IPS-15b (cell line): ENCODE data around the gene CDC45.
"Not testable (repeated sequence)": the region's sequence is repeated elsewhere in the genome, so short reads cannot be mapped to it uniquely, and the experiment has no call there.

Experiments
- H3K27me3 ChIP-seq: one replicate; pipeline ENCODE4 v1.6.1; 2013; ENCODE audit warnings: low read length; ENCODE audit not compliant: control insufficient read depth, insufficient read depth
- H3K36me3 ChIP-seq: one replicate; pipeline ENCODE4 v1.6.1; 2013; ENCODE audit warnings: low read length; ENCODE audit not compliant: control insufficient read depth, insufficient read depth
- H3K4me1 ChIP-seq: one replicate; pipeline ENCODE4 v1.6.1; 2013; ENCODE audit warnings: mild to moderate bottlenecking, low read length; ENCODE audit not compliant: control insufficient read depth, insufficient read depth
- H3K4me3 ChIP-seq: one replicate; pipeline ENCODE4 v1.5.1; 2013; ENCODE audit warnings: low read depth, low read length
- H3K9ac ChIP-seq: one replicate; pipeline ENCODE4 v1.6.1; 2013; ENCODE audit warnings: low read depth, mild to moderate bottlenecking, low read length
- H3K9me3 ChIP-seq: one replicate; pipeline ENCODE4 v1.6.1; 2013; ENCODE audit warnings: mild to moderate bottlenecking, low read length; ENCODE audit not compliant: control insufficient read depth, insufficient read depth

Gene CDC45

GRCh38 chr22:19479355-19480172 lies at the start of gene CDC45:
TSS of gene CDC45 (plus strand) at chr22:19479920. CDS start at chr22:19479969, 49 bp downstream.
- no peaks in the 10 kb centered on the region for H3K9me3 ChIP-seq
- H3K4me3 ChIP-seq = peak within 1 kb of the TSS; percentile 95
- peak within 1 kb of the TSS; percentile 95 for H3K9ac ChIP-seq
- peaks cover 17% of the 10 kb centered on the region for H3K36me3 ChIP-seq
- no peaks in the 10 kb centered on the region for H3K4me1 ChIP-seq
- no peaks in the 10 kb centered on the region for H3K27me3 ChIP-seq

GRCh38 chr22:19429950-19430889 lies 49.5 kb upstream of the CDC45 start:
- H3K9ac ChIP-seq = peak overlapping the region; percentile 79
- no peaks in the 10 kb centered on the region for H3K27me3 ChIP-seq
- H3K4me3 ChIP-seq = peak overlapping the region; percentile 86
- H3K36me3 ChIP-seq = peaks cover 7% of the 10 kb centered on the region
- no peaks in the 10 kb centered on the region for H3K9me3 ChIP-seq
- H3K4me1 ChIP-seq = peaks cover 6% of the 10 kb centered on the region

- H3K4me1 ChIP-seq = peaks cover 6% of the 10 kb centered on the region
- H3K36me3 ChIP-seq = peaks cover 7% of the 10 kb centered on the region
- no peaks in the 10 kb centered on the region for H3K27me3 ChIP-seq
- H3K4me3 ChIP-seq = peak overlapping the region; percentile 86
- no peaks in the 10 kb centered on the region for H3K9me3 ChIP-seq
- peak overlapping the region; percentile 79 for H3K9ac ChIP-seq
Measured at GRCh38 chr22:19430890-19431541, 48.7 kb upstream of the CDC45 start.

DNA sequence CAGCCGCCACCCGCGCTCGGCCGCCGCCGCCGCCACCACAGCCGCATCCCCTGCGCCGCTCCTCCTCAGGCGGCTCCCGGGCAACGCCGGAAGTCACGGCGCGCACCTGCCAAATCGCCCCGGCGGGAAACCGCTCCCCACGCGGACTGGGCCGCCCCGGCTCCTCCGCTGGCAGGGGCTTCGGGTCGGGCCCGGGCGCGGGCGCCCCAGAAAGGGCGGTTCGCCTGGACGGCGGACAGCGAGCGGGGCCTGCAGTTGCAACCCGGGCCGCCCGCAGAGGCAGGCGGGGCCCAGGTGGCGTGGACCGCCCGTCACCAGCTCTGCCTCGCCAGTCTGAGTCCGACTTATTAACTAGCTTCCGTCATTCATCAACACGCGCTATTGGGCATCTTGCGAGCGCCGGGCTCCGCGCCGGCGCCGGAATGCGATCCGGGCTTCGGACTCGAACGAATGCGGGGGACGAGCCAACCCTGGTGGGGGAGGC lies 48.0 kb upstream of the CDC45 start, which contains the start of gene HIRA:
Gene HIRA, minus strand, starts transcription at position 85 of the 484 bp plus-strand sequence. CDS start 257 bp downstream, outside the sequence.
- H3K36me3 ChIP-seq = peaks cover 7% of the 10 kb centered on the region
- H3K9ac ChIP-seq = peak within 1 kb of the TSS; percentile 95
- no peaks in the 10 kb centered on the region for H3K9me3 ChIP-seq
- H3K27me3 ChIP-seq = no peaks in the 10 kb centered on the region
- peak within 1 kb of the TSS; percentile 98 for H3K4me3 ChIP-seq
- peaks cover 6% of the 10 kb centered on the region for H3K4me1 ChIP-seq

DNA sequence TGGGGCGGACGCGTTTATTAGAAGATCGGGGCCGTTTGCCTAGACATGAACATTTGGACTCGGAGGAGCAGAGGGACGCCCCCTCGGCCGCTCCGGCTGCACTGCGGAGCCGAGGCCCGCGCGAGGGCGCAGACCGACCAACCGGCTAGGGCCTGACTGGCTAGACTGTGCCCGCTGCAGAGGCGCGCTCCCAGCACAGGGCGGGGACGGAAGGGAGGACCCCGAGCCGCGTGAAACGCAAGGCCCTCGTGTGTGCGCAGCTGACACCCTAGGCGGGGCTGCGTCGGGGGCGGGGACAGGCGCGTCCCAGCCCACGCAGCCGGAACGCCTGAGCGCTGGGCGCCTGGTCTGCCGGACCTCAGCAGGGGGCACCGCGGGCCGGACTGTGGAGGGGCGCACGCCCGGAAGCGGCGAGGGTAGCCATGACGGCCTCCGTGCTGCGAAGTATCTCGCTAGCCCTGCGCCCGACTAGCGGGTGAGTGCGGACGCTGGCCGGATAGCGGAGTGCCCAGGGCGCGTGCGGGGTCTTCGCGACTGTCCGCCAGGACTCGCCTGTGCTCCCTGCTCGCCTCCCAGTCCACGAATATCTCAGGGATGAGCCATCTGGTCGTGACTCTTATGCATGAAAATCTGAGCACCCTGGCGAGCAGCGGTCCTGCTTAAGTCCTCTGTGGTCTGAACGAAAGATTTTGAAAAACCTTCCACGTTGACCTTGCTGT lies 47.4 kb upstream of the CDC45 start, which contains the start of gene MRPL40:
Gene MRPL40, plus strand, starts transcription at position 413 of the 719 bp plus-strand sequence. Its CDS starts 10 bp downstream, at position 423.
- peak within 1 kb of the TSS; percentile 95 for H3K9ac ChIP-seq
- no peaks in the 10 kb centered on the region for H3K27me3 ChIP-seq
- no peaks in the 10 kb centered on the region for H3K9me3 ChIP-seq
- peak within 1 kb of the TSS; percentile 98 for H3K4me3 ChIP-seq
- peaks cover 7% of the 10 kb centered on the region for H3K36me3 ChIP-seq
- H3K4me1 ChIP-seq = peaks cover 6% of the 10 kb centered on the region

DNA sequence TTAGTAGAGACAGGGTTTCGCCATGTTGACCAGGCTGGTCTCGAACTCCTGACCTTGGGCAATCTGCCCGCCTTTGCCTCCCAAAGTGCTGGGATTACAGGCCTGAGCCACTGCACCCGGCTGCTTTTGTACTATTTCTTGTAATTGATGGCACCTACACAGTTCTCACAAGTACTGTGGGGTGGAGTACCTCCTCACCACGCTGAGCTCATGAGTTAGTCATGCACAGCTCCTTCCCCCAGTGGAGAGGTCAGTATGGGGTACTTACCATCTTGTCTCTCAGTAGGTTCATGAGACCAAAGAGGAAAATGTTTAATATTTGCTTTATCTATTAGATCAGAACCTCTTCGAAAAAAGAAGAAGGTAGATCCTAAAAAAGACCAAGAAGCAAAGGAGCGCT lies 45.3 kb upstream of the CDC45 start:
- no peak overlapping the region for H3K9ac ChIP-seq
- peaks cover 6% of the 10 kb centered on the region for H3K4me1 ChIP-seq
- no peaks in the 10 kb centered on the region for H3K27me3 ChIP-seq
- H3K36me3 ChIP-seq = peaks cover 7% of the 10 kb centered on the region
- H3K9me3 ChIP-seq = no peaks in the 10 kb centered on the region
- H3K4me3 ChIP-seq = no peak overlapping the region

DNA sequence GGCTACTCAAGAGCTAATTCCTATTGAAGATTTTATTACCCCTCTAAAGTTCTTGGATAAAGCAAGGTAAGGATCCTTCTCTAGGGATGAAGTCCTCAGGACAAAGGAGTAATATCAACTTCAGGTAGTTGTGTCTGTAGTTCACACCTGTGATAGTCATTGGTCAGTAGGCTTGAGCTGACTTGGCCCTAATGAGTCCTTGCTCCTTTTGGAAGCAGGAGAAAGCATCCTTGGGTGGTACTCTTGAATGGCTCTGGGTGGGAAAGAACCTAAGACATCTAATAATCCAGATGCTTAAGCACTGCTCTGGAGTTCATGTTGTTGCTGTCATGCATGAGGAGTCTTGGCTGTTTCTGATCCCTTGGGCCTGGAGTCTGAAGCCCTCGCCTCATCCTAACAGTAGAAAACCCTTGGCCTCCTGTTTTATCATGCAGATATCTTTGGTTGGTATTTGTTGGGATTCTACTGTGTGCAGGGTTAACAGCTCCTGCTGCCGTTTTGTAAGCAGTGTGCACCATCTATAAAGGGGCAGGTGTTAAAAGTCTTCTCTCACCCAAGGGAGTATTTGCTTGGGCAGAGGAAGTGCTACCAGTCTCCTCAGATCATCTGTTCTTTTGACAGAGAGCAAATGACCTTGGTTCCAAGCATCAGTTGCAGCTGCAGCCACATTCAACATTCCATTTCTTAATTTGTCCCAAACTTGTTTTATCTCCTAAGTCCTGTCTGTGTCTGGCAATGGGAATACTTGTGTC lies 44.7 kb upstream of the CDC45 start:
- H3K4me1 ChIP-seq = peaks cover 4% of the 10 kb centered on the region
- no peaks in the 10 kb centered on the region for H3K9me3 ChIP-seq
- H3K27me3 ChIP-seq = no peaks in the 10 kb centered on the region
- no peak overlapping the region for H3K4me3 ChIP-seq
- H3K36me3 ChIP-seq = peaks cover 7% of the 10 kb centered on the region
- H3K9ac ChIP-seq = no peak overlapping the region

- H3K4me1 ChIP-seq = not testable (repeated sequence)
Measured at GRCh38 chr22:19436444-19437161, 43.1 kb upstream of the CDC45 start.

DNA sequence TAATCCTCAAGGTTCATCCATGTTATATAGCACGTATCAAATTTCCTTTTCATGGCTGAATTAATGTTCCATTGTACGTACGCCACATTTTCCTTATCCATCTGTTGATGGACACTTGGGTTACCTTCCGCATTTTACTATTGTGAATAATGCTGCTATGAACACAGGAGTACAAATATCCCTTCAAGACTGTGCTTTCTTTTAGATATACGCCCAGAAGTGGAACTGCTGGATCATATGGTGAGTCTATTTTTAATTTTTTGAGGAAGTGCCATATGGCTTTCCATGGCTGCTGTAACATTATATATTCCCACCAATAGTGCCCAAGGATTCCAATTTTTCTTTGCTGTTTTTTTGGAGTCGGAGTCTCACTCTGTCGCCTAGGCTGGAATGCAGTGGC lies 41.4 kb upstream of the CDC45 start:
- Histone ChIP-seq H3K9me3 (no peaks in the 10 kb centered on the region), H3K9ac (no peak overlapping the region), H3K27me3 (no peaks in the 10 kb centered on the region), H3K4me3 (no peak overlapping the region), H3K4me1 (no peaks in the 10 kb centered on the region), H3K36me3 (peaks cover 7% of the 10 kb centered on the region)

More at GRCh38 chr22:19436444-19437161, 43.1 kb upstream of the CDC45 start:
- H3K9me3 ChIP-seq, H3K4me3 ChIP-seq, H3K27me3 ChIP-seq, H3K36me3 ChIP-seq, H3K9ac ChIP-seq: not testable (repeated sequence)
